Heart right ventricle (tissue), 16 donors: Measurements from ENCODE around the gene KLK13. TPM values are rescaled to one million over a fixed set of nuclear protein-coding genes. Genes with fewer than 3 reads are reported as not detected.

ENCODE experiments used
- ATAC-seq, 8 donors: fragments of 200-7000 bp; cut with Tn5 transposase; one replicate each; pipeline ENCODE4 v1.9.1; 2020; ENCODE audit warnings: mild to moderate bottlenecking in 8 of 8, moderate library complexity in 8 of 8, moderate number of reproducible peaks in 1 of 8
- DNase-seq, 2 donors: peaks; one replicate each; pipeline ENCODE4 v3.0.0-alpha.2; 2020
- H3K27ac ChIP-seq, 10 donors: fragments of 200-600 bp; sonication (generic) in 2 of 10; one replicate each; pipeline versions ENCODE4 v1.5.0 to v1.8.0; 2020 to 2022; ENCODE audit warnings: mild to moderate bottlenecking in 3 of 10
- H3K27me3 ChIP-seq, 7 donors: fragments of 200-600 bp; one replicate each; pipeline ENCODE4 v1.8.0; 2021 to 2022; ENCODE audit warnings: mild to moderate bottlenecking in 2 of 7
- H3K36me3 ChIP-seq, 9 donors: fragments of 200-600 bp; sonication (generic) in 1 of 9; one replicate each; pipeline versions ENCODE4 v1.5.0 to v1.8.0; 2020 to 2022; ENCODE audit warnings: mild to moderate bottlenecking in 2 of 9
- H3K4me1 ChIP-seq, 9 donors: fragments of 200-600 bp; sonication (generic) in 1 of 9; one replicate each; pipeline versions ENCODE4 v1.5.0 to v1.8.0; 2020 to 2022; ENCODE audit warnings: mild to moderate bottlenecking in 4 of 9
- H3K4me3 ChIP-seq, 10 donors: fragments of 200-600 bp; sonication (generic) in 2 of 10; one replicate each; pipeline versions ENCODE4 v1.5.0 to v1.8.0; 2020 to 2022; ENCODE audit warnings: mild to moderate bottlenecking in 7 of 10, moderate library complexity in 2 of 10
- H3K9me3 ChIP-seq, 11 donors: fragments of 200-600 bp in 10 of 11; sonication (generic) in 2 of 11; one replicate each; pipeline versions ENCODE4 v1.5.0 to v1.8.0; 2013 to 2022; ENCODE audit warnings: mild to moderate bottlenecking in 2 of 11, control low read depth in 1 of 11, moderate library complexity in 1 of 11
- CTCF ChIP-seq, 9 donors: fragments of 200-600 bp; sonication (generic) in 2 of 9; IDR thresholded peaks; one replicate each; pipeline versions ENCODE4 v1.5.0 to v1.8.0; 2021 to 2022; ENCODE audit warnings: antibody characterized with exemption in 9 of 9, mild to moderate bottlenecking in 5 of 9, moderate library complexity in 1 of 9
- WGBS, 2 donors: extraction: QIAGEN DNeasy Blood & Tissue Kit; methylation state at CpG; one replicate each; pipeline ENCODE4 v1.1.7; 2013; ENCODE audit warnings: inconsistent platforms in 1 of 2; 5-methylcytosine and 5-hydroxymethylcytosine counted together
- intact Hi-C, 10 donors: fragments of 100-400 bp; cut with DNase I; formaldehyde crosslinking; loops; one replicate each; pipeline versions ENCODE4 v1.11.1 to v1.14.2; 2022
- polyA plus RNA-seq, 2 donors: library from polyadenylated mRNA; stranded (reverse); fragments of 200-250 nt; gene quantifications; one replicate each; pipeline ENCODE4 v1.2.3, GENCODE V29; 2013
- total RNA-seq, 10 donors: library from RNA; stranded (reverse); fragmentation: NEBNext Ultra II Directional in 3 of 10; extraction: Animal tissue kit (Norgen Biotek cat#: 25700) in 3 of 10; gene quantifications; one replicate each; pipeline versions ENCODE4 v1.2.1 to v1.2.4, GENCODE V29; 2021 to 2023
- donor health status: Arrhythmogenic right ventricular cardiomyopathy.
- donor health status: ischemic (EF 13 %, LVEDD 7.1; RV severe dilation, severe dysfunction).
- donor health status: healthy with polysubstance abuse.
- donor health status: DM: no; HTN: yes; CAD: no.
- donor health status: DM: no; HTN: no; CAD: no.
- donor health status: ischemic (EF 25% LVEDD 6.9; RV normal size, moderate dysfunction).
- donor health status: ischemic (EF 25% LVEDD 5.7; RV mildly dilated, moderate dysfunction).
- donor health status: healthy.
- donor health status: DM: yes; HTN: yes; CAD: no.
- donor health status: Ischemic cardiomyopathy.
- donor health status: ischemic (EF 35%, LVEDD 5.7; RV mildly dilated, moderate dysfunction).
- donor health status: nonischemic (EF 11% LVEDD 7.7; RV severe dilation, severe dysfunction).
- donor health status: DM: yes; HTN: yes; CAD: no.
- donor health status: PGD.
- donor health status: ischemic (EF 29% LVEDD 5.4; RV normal size, mild dysfunction).
- donor health status: nonischemic (EF 23%, LVEDD 6.1; RV moderate dilation, normal function).

Gene KLK13
- total and polyA plus RNA-seq, 12 donors, result 0.32 to 1.3 TPM; not detected in 10

GRCh38 chr19:51094696-51095279 lies 29.9 kb upstream of the KLK13 start:
- TF ChIP-seq CTCF (IDR thresholded peaks at IDR 0.05), result peak; percentile 58 to 72 (median 67)
- Histone ChIP-seq H3K27me3 (no peaks in the 10 kb centered on the region), H3K4me1 (peaks cover 0 to 12% (median 3%) of the 10 kb centered on the region in 9 donors), H3K9me3 (no peaks in the 10 kb centered on the region), H3K27ac (no peak overlapping the region), H3K4me3 (no peak overlapping the region), H3K36me3 (peaks cover 0 to 10% (median 0%) of the 10 kb centered on the region in 9 donors)
- 23 to 24% methylated on average over 14 to 15 of the region's 15 CpGs for WGBS, 2 donors
- ATAC-seq (no peak), DNase-seq (peak in 1 of 2 donors; percentile 30)
- intact Hi-C loops, result loop anchor here in 8 of 10 donors (1.0 to 10.0 kb wide), 8 partner anchors 67 to 170 kb away; partner anchors contain the start of gene KLK11 (in 1 of the 8)

DNA sequence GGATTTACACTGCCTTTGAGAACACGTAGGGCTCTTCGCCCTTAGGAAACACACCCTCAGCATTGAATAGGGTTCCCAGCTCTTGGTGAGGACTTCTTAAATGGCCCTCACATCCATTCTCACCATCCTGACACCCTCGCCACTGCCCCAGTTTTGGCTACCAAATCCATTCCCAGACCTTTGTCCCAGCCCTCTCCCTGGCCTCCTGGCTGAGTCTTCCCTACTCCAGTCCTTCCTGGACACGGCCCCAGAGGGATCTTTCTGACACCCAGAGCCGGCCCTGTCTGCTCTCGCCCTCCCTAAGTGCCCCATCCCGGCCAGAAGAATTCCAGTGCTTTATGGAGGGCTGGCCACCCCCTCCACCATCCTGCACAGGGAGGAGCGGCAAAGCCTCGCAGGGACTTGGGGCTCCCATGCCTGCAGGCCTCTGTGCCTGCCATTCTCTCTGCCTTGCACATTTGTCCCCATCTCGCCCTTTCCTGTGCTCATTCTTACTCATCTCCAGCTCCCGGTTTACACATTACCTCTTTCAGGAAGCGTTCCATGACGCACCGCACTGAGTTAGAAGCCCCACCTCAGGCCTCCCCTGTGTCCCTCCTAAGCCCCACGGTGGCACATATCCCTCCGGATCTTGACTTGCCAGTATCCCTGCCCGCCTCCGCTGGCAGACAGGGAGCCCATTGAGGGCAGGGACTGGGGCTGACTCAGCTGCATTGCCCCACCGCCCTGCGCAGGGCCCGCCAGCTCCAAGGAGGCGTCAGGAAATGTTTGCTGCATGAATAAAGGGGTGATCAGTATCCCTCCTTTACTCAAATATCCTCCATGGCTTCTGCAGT lies 28.8 kb upstream of the KLK13 start:
- Histone ChIP-seq H3K27ac (no peak overlapping the region), H3K4me1 (peaks cover 0 to 12% (median 3%) of the 10 kb centered on the region in 9 donors), H3K9me3 (no peaks in the 10 kb centered on the region), H3K27me3 (no peaks in the 10 kb centered on the region), H3K4me3 (no peak overlapping the region), H3K36me3 (peaks cover 0 to 8% (median 0%) of the 10 kb centered on the region in 9 donors)
- no peak for ATAC-seq
- no peak for DNase-seq
- intact Hi-C loops, result loop anchor here in 7 of 10 donors (2.0 to 10.0 kb wide), 5 partner anchors 73 to 169 kb away; no protein-coding TSS in a partner anchor
- TF ChIP-seq CTCF (IDR thresholded peaks at IDR 0.05), result no peak
- WGBS, 2 donors, result 75 to 79% methylated on average over 22 of the region's 22 CpGs

GRCh38 chr19:51093101-51093500 lies 28.2 kb upstream of the KLK13 start:
- H3K27ac ChIP-seq, result no peak overlapping the region
- ATAC-seq, result no peak
- H3K36me3 ChIP-seq, result peaks cover 0 to 5% (median 0%) of the 10 kb centered on the region in 9 donors
- TF ChIP-seq CTCF (IDR thresholded peaks at IDR 0.05), result no peak
- H3K4me3 ChIP-seq, result no peak overlapping the region
- peaks cover 0 to 12% (median 3%) of the 10 kb centered on the region in 9 donors for H3K4me1 ChIP-seq
- H3K27me3 ChIP-seq, result no peaks in the 10 kb centered on the region
- DNase-seq, result no peak
- WGBS, 2 donors, result 81 to 85% methylated on average over 8 of the region's 8 CpGs
- H3K9me3 ChIP-seq, result no peaks in the 10 kb centered on the region
- intact Hi-C loops, result loop anchor here in 7 of 10 donors (5.0 to 10.0 kb wide), 4 partner anchors 158 to 168 kb away; no protein-coding TSS in a partner anchor
